ENCODE results near the gene ICAM2.

DNA sequence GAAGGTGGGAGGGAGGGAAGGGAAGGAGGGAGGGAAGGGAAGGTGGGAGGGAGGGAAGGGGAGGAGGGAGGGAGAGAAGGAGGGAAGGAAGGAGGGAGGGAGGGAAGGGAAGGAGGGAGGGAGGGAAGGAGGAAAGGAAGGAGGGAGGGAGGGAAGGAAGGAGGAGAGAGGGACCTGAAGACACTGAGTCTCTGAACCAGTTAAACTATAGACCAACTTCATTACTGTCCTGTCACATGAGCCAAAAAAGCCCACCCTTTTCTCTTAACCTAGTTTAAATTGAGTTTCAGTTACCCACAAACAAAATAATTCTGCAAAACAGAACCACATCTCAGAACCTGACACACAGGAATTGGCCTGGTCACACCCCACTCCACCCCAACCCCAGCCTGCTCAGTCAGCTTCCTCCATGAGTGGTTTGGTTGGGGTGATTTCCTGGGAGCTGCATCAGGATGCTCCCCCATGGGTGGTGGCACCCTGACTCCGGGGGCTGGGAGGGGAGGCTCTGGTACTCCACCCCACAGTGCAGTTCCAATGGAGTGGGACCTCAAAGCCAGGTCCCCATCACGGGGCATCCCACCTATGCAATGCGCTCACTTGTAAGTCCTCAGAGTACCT is 27.0 kb downstream of the ICAM2 start:
- TF ChIP-seq, protein P1, sequence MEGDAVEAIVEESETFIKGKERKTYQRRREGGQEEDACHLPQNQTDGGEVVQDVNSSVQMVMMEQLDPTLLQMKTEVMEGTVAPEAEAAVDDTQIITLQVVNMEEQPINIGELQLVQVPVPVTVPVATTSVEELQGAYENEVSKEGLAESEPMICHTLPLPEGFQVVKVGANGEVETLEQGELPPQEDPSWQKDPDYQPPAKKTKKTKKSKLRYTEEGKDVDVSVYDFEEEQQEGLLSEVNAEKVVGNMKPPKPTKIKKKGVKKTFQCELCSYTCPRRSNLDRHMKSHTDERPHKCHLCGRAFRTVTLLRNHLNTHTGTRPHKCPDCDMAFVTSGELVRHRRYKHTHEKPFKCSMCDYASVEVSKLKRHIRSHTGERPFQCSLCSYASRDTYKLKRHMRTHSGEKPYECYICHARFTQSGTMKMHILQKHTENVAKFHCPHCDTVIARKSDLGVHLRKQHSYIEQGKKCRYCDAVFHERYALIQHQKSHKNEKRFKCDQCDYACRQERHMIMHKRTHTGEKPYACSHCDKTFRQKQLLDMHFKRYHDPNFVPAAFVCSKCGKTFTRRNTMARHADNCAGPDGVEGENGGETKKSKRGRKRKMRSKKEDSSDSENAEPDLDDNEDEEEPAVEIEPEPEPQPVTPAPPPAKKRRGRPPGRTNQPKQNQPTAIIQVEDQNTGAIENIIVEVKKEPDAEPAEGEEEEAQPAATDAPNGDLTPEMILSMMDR (IDR thresholded peaks at IDR 0.05), result no peak
- TF ChIP-seq ZFX (IDR thresholded peaks at IDR 0.05; ENCODE audit: borderline replicate concordance), result no peak

All from 22Rv1 (cell line).